PC-9 (cell line): ENCODE measurements around the gene ALDH18A1. TPM values are rescaled to one million over a fixed set of nuclear protein-coding genes. Genes with fewer than 3 reads are reported as not detected.
A peak's percentile ranks its signal among the peaks of the same experiment; 100 is the strongest.

Experiments
- BruUV-seq: library from RNA; stranded (reverse); fragments of 400-500 nt; replicated peaks from 2 replicates; lab custom pipeline; 2021; lab: Mats Ljungman, UMichigan
- CTCF ChIA-PET: fragments of 300-600 bp; sonication (Branson Sonifier 250); formaldehyde crosslinking; loops from one replicate; lab custom pipeline; 2022; ENCODE audit warnings: antibody characterized with exemption; lab: Charles Lee
- POLR2A ChIA-PET: fragments of 300-600 bp; sonication (Branson Sonifier 250); formaldehyde crosslinking; loops from one replicate; lab custom pipeline; 2022; ENCODE audit warnings: antibody characterized with exemption; ENCODE audit not compliant: unreplicated experiment; lab: Charles Lee
- DNase-seq, 2 experiments: peaks; one replicate each; pipeline versions ENCODE4 v3.0.0 to v3.0.0-alpha.2; 2015 to 2022; ENCODE audit warnings: mixed read lengths in 1 of 2
- H2AFZ ChIP-seq: fragments of 200-600 bp; sonication (generic); 2 replicates; pipeline ENCODE4 v1.8.1; 2017; ENCODE audit warnings: antibody characterized with exemption
- H3F3A ChIP-seq: fragments of 200-600 bp; sonication (generic); 2 replicates; pipeline ENCODE4 v1.8.1; 2017; ENCODE audit warnings: antibody characterized with exemption, mild to moderate bottlenecking, low read depth; ENCODE audit not compliant: insufficient read depth
- H3K27ac ChIP-seq: fragments of 200-600 bp; sonication (generic); 2 replicates; pipeline ENCODE4 v1.6.1; 2016; ENCODE audit warnings: mixed run types
- H3K27me3 ChIP-seq: fragments of 200-600 bp; sonication (generic); 2 replicates; pipeline ENCODE4 v1.6.1; 2016; ENCODE audit warnings: low read depth, mixed run types; ENCODE audit not compliant: insufficient read depth
- H3K36me3 ChIP-seq: fragments of 200-600 bp; sonication (generic); 2 replicates; pipeline ENCODE4 v1.6.1; 2016; ENCODE audit warnings: low read depth, mixed run types
- H3K4me1 ChIP-seq: fragments of 200-600 bp; sonication (generic); replicated peaks from 2 replicates; pipeline ENCODE4 v1.6.1; 2016; ENCODE audit warnings: mixed run types; ENCODE audit not compliant: insufficient read depth
- H3K4me2 ChIP-seq: fragments of 200-600 bp; sonication (generic); 2 replicates; pipeline ENCODE4 v1.6.1; 2017; ENCODE audit warnings: mixed run types
- H3K4me3 ChIP-seq: fragments of 200-600 bp; sonication (generic); 2 replicates; pipeline ENCODE4 v1.6.1; 2016; ENCODE audit warnings: mixed run types
- H3K79me2 ChIP-seq: fragments of 200-600 bp; sonication (generic); 2 replicates; pipeline ENCODE4 v1.6.1; 2017; ENCODE audit warnings: low read depth, mixed run types
- H3K9me2 ChIP-seq: fragments of 200-600 bp; sonication (generic); 2 replicates; pipeline ENCODE4 v1.8.1; 2017; ENCODE audit warnings: mild to moderate bottlenecking; ENCODE audit not compliant: insufficient read depth
- H3K9me3 ChIP-seq: fragments of 200-600 bp; sonication (generic); 2 replicates; pipeline ENCODE4 v1.8.1; 2016; ENCODE audit warnings: low read depth; ENCODE audit not compliant: insufficient read depth
- H4K20me1 ChIP-seq: fragments of 200-600 bp; sonication (generic); 2 replicates; pipeline ENCODE4 v1.8.1; 2017; ENCODE audit not compliant: insufficient read depth
- CTCF ChIP-seq: fragments of 200-600 bp; sonication (generic); conservative IDR thresholded peaks from 2 replicates; pipeline ENCODE4 v1.6.1; 2017; ENCODE audit warnings: mixed run types, antibody characterized with exemption, mild to moderate bottlenecking, moderate library complexity
- EZH2 ChIP-seq: fragments of 200-600 bp; sonication (generic); IDR thresholded peaks from 2 replicates; pipeline ENCODE4 v1.8.0; 2017; ENCODE audit warnings: antibody characterized with exemption, low read depth
- intact Hi-C: fragments of 100-400 bp; cut with micrococcal nuclease; formaldehyde crosslinking; loops from one replicate; pipeline ENCODE4 v1.10.0; 2022; ENCODE audit not compliant: unreplicated experiment
- total RNA-seq: library from RNA; stranded (reverse); gene quantifications from 2 replicates; pipeline ENCODE4 v1.2.3, GENCODE V29; 2021

The ALDH18A1 gene
- total RNA-seq, 1 experiment from 2014 or later: 35.3 TPM

- H3K9me3 ChIP-seq: no peaks in the 10 kb centered on the region
- H3K4me2 ChIP-seq: no peak overlapping the region
- H3K79me2 ChIP-seq: no peaks in the 10 kb centered on the region
- H3K4me3 ChIP-seq: no peak overlapping the region
- H3K4me1 ChIP-seq: no peaks in the 10 kb centered on the region
- ChIA-PET CTCF (no interaction called here), POLR2A (interaction anchor here (0.6 kb wide), 1 partner anchor 1184 kb away, joined by 5 read pairs; no protein-coding TSS in a partner anchor)
- no peaks in the 10 kb centered on the region for H4K20me1 ChIP-seq
- no peaks in the 10 kb centered on the region for H3K36me3 ChIP-seq
- H2AFZ ChIP-seq: no peak overlapping the region
- H3K27ac ChIP-seq: no peak overlapping the region
- intact Hi-C loops: no loop called here
- H3K27me3 ChIP-seq: no peaks in the 10 kb centered on the region
- DNase-seq: no peak
- TF ChIP-seq EZH2 (no peak), CTCF (no peak)
- H3K9me2 ChIP-seq: no peaks in the 10 kb centered on the region
- H3F3A ChIP-seq: no peaks in the 10 kb centered on the region
- no TSS peak for BruUV-seq
Measured at GRCh38 chr10:95562341-95562965, 94.1 kb downstream of the ALDH18A1 start.

- POLR2A ChIA-PET: no interaction called here
Measured at GRCh38 chr10:95561864-95562177, 94.7 kb downstream of the ALDH18A1 start.

GRCh38 chr10:95561177-95561863 lies 95.2 kb downstream of the ALDH18A1 start, which contains the start of gene SORBS1:
Gene SORBS1, minus strand, starts transcription at chr10:95561371. Its CDS starts 120,236 bp downstream, at chr10:95441135.
- H3K27ac ChIP-seq: no peak within 1 kb of the TSS
- no peaks in the 10 kb centered on the region for H3F3A ChIP-seq
- ChIA-PET POLR2A (no interaction called here), CTCF (no interaction called here)
- H3K36me3 ChIP-seq: no peaks in the 10 kb centered on the region
- H2AFZ ChIP-seq: peak within 1 kb of the TSS; percentile 96
- no peaks in the 10 kb centered on the region for H3K9me3 ChIP-seq
- H4K20me1 ChIP-seq: no peaks in the 10 kb centered on the region
- intact Hi-C loops: no loop called here
- H3K4me1 ChIP-seq: no peaks in the 10 kb centered on the region
- H3K4me3 ChIP-seq: peak within 1 kb of the TSS; percentile 81
- DNase-seq: peak; percentile 85 to 91
- H3K27me3 ChIP-seq: no peaks in the 10 kb centered on the region
- no peaks in the 10 kb centered on the region for H3K79me2 ChIP-seq
- H3K9me2 ChIP-seq: no peaks in the 10 kb centered on the region
- peak within 1 kb of the TSS; percentile 79 for H3K4me2 ChIP-seq
- TF ChIP-seq CTCF (no peak), EZH2 (no peak)
- no TSS peak for BruUV-seq

More at GRCh38 chr10:95561864-95562177, 94.7 kb downstream of the ALDH18A1 start:
- no peaks in the 10 kb centered on the region for H3K27me3 ChIP-seq
- no peaks in the 10 kb centered on the region for H3K79me2 ChIP-seq
- intact Hi-C loops: no loop called here
- H4K20me1 ChIP-seq: no peaks in the 10 kb centered on the region
- peak overlapping the region; percentile 70; the same call in 1 of the 2 replicates for H2AFZ ChIP-seq
- CTCF ChIA-PET: no interaction called here
- BruUV-seq: no TSS peak
- peak overlapping the region; percentile 67 for H3K4me2 ChIP-seq
- no peaks in the 10 kb centered on the region for H3K36me3 ChIP-seq
- peak overlapping the region; percentile 54; the same call in 1 of the 2 replicates for H3K4me3 ChIP-seq
- TF ChIP-seq EZH2 (no peak), CTCF (no peak)
- no peak for DNase-seq
- H3K9me2 ChIP-seq: no peaks in the 10 kb centered on the region
- H3K27ac ChIP-seq: no peak overlapping the region
- H3K4me1 ChIP-seq: no peaks in the 10 kb centered on the region
- H3K9me3 ChIP-seq: no peaks in the 10 kb centered on the region
- no peaks in the 10 kb centered on the region for H3F3A ChIP-seq
